Lung (tissue), 12 donors: Measurements from ENCODE around the gene COX6A2. TPM values are rescaled to one million over a fixed set of nuclear protein-coding genes. Genes with fewer than 3 reads are reported as not detected.

Experiments
- ATAC-seq: fragments of 200-7000 bp; cut with Tn5 transposase; one replicate; pipeline ENCODE4 v1.9.1; 2020; ENCODE audit warnings: moderate number of reproducible peaks; ENCODE audit not compliant: insufficient read depth, low FRiP score
- DNase-seq, 3 donors: peaks; one replicate each; pipeline ENCODE4 v3.0.0-alpha.2; 2013 to 2017
- H3K27ac ChIP-seq, 2 donors: one replicate each; pipeline ENCODE4 v1.5.1; 2013; ENCODE audit warnings: mild to moderate bottlenecking in 2 of 2, moderate library complexity in 2 of 2, control low read depth in 1 of 2, inconsistent platforms in 1 of 2, low read depth in 1 of 2, low read length in 1 of 2
- H3K27me3 ChIP-seq, 3 donors: one replicate each; pipeline ENCODE4 v1.5.1; 2013; ENCODE audit warnings: low read length in 2 of 3; ENCODE audit not compliant: control insufficient read depth in 3 of 3, insufficient read depth in 3 of 3
- H3K36me3 ChIP-seq, 4 donors: one replicate each; pipeline ENCODE4 v1.5.1; 2013; ENCODE audit warnings: low read length in 4 of 4, mild to moderate bottlenecking in 1 of 4, moderate library complexity in 1 of 4; ENCODE audit not compliant: control insufficient read depth in 4 of 4, insufficient read depth in 4 of 4
- H3K4me1 ChIP-seq, 5 donors: one replicate each; pipeline ENCODE4 v1.5.1; 2013; ENCODE audit warnings: low read length in 5 of 5, mild to moderate bottlenecking in 2 of 5, moderate library complexity in 1 of 5; ENCODE audit not compliant: control insufficient read depth in 5 of 5, insufficient read depth in 5 of 5
- H3K4me3 ChIP-seq: one replicate; pipeline ENCODE4 v1.5.1; 2013; ENCODE audit warnings: mild to moderate bottlenecking, control low read depth, moderate library complexity
- H3K9ac ChIP-seq, 2 donors: one replicate each; pipeline ENCODE4 v1.5.1; 2013; ENCODE audit warnings: low read length in 2 of 2, control low read depth in 1 of 2; ENCODE audit not compliant: insufficient read depth in 1 of 2
- H3K9me3 ChIP-seq, 4 donors: one replicate each; pipeline ENCODE4 v1.5.1; 2013; ENCODE audit warnings: low read length in 3 of 4, mild to moderate bottlenecking in 1 of 4, moderate library complexity in 1 of 4; ENCODE audit not compliant: control insufficient read depth in 4 of 4, insufficient read depth in 3 of 4
- CTCF ChIP-seq: IDR thresholded peaks from 2 replicates; pipeline ENCODE4 v1.5.1; 2012; ENCODE audit warnings: mild to moderate bottlenecking; ENCODE audit errors: control extremely low read depth, extremely low read depth
- WGBS, 2 donors: extraction: QIAGEN DNeasy Blood & Tissue Kit; methylation state at CpG; one replicate each; pipeline ENCODE4 v1.1.7; 2013; 5-methylcytosine and 5-hydroxymethylcytosine counted together
- polyA plus RNA-seq, 2 donors: library from polyadenylated mRNA; stranded (reverse); fragments of 200-250 nt; gene quantifications; one replicate each; pipeline ENCODE4 v1.2.1, GENCODE V29; 2013
- total RNA-seq, 2 donors: library from RNA; depleted of rRNA in 1 of 2; stranded (reverse); fragments of >200 nt in 1 of 2; gene quantifications; one replicate each; pipeline ENCODE4 v1.2.1, GENCODE V29; 2014 to 2021
- donor health status: control.
- donor health status: control.
- donor health status: Bipolar disorder and iron deficiency.
- donor health status: healthy.
- donor health status: DM: yes; HTN: yes; CAD: no.

COX6A2 gene
- total and polyA plus RNA-seq, 4 donors, result not detected

GRCh38 chr16:31455601-31456314, 27.6 kb upstream of the COX6A2 start:
- H3K4me1 ChIP-seq, result peaks cover 12 to 45% (median 21%) of the 10 kb centered on the region in 5 donors
- no peak overlapping the region for H3K27ac ChIP-seq
- H3K9me3 ChIP-seq, result no peaks in the 10 kb centered on the region
- DNase-seq, result no peak
- no peak for TF ChIP-seq CTCF
- no peak for ATAC-seq
- peaks cover 0 to 4% (median 2%) of the 10 kb centered on the region in 4 donors for H3K36me3 ChIP-seq
- 56 to 73% methylated on average over 17 of the region's 17 CpGs for WGBS, 2 donors
- H3K4me3 ChIP-seq, result no peak overlapping the region
- no peak overlapping the region for H3K9ac ChIP-seq
- no peaks in the 10 kb centered on the region for H3K27me3 ChIP-seq

- WGBS, 2 donors, result 49 to 55% methylated on average over 20 of the region's 20 CpGs
- H3K36me3 ChIP-seq, result peaks cover 0 to 6% (median 1%) of the 10 kb centered on the region in 4 donors
- ATAC-seq (no peak), DNase-seq (no peak)
- no peaks in the 10 kb centered on the region for H3K27me3 ChIP-seq
- H3K27ac ChIP-seq, result peak overlapping the region in 1 of 2 donors; percentile 55
- no peak for TF ChIP-seq CTCF
- H3K4me3 ChIP-seq, result no peak overlapping the region
- peaks cover 6 to 44% (median 21%) of the 10 kb centered on the region in 5 donors for H3K4me1 ChIP-seq
- no peaks in the 10 kb centered on the region for H3K9me3 ChIP-seq
- H3K9ac ChIP-seq, result no peak overlapping the region
Observed at GRCh38 chr16:31453255-31454204, 25.4 kb upstream of the COX6A2 start.

- DNase-seq (peak in 2 of 3 donors; percentile 37 to 59), ATAC-seq (no peak)
- Histone ChIP-seq H3K27ac (peak overlapping the region; percentile 42 to 51), H3K9ac (no peak overlapping the region), H3K9me3 (no peaks in the 10 kb centered on the region), H3K4me3 (no peak overlapping the region), H3K4me1 (peaks cover 6 to 35% (median 19%) of the 10 kb centered on the region in 5 donors), H3K36me3 (peaks cover 0 to 6% (median 1%) of the 10 kb centered on the region in 4 donors), H3K27me3 (no peaks in the 10 kb centered on the region)
- 70 to 73% methylated on average over 3 of the region's 3 CpGs for WGBS, 2 donors
- TF ChIP-seq CTCF, result no peak
Observed at GRCh38 chr16:31452631-31453106, 24.5 kb upstream of the COX6A2 start.
